A549 (cell line): ENCODE results near the gene SPATA16. TPM values are rescaled to one million over a fixed set of nuclear protein-coding genes. Genes with fewer than 3 reads are reported as not detected.
A peak's percentile ranks its signal among the peaks of the same experiment; 100 is the strongest.

Source experiments
- ATAC-seq, 2 experiments: fragments of 200-7000 bp in 1 of 2; fragments of >200 bp in 1 of 2; cut with Nextera tagmentation in 1 of 2; cut with Tn5 transposase in 1 of 2; 3 replicates each; pipeline versions ENCODE4 v1.8.0 to v1.9.1; 2018 to 2020; ENCODE audit warnings: mild to moderate bottlenecking in 1 of 2, moderate library complexity in 1 of 2
- CTCF ChIA-PET: fragments of 300-600 bp; sonication (Branson Sonifier 250); formaldehyde crosslinking; extraction: SDS; loops from one replicate; lab custom pipeline; 2021; ENCODE audit warnings: antibody characterized with exemption, inconsistent platforms; lab: Yijun Ruan, JAX
- POLR2A ChIA-PET: fragments of 350-600 bp; formaldehyde crosslinking; extraction: SDS; loops from one replicate; lab custom pipeline; 2021; ENCODE audit warnings: antibody characterized with exemption, inconsistent platforms; lab: Yijun Ruan, JAX
- DNase-seq, 2 experiments: peaks; one replicate each; pipeline versions ENCODE4 v3.0.0 to v3.0.0-alpha.2; 2011 to 2016; ENCODE audit warnings: low read depth in 1 of 2, low spot score in 1 of 2
- FAIRE-seq: peaks from 2 replicates; lab custom pipeline; 2011; peaks lifted over from hg19 to GRCh38; lab: Jason Lieb, UNC
- H3K27ac ChIP-seq, 2 experiments: fragments of >200 bp; sonication (Bioruptor Twin); formaldehyde crosslinking; 3 replicates each; pipeline ENCODE4 v1.5.1; 2016 to 2017
- H3K4me1 ChIP-seq: fragments of >200 bp; sonication (Bioruptor Twin); formaldehyde crosslinking; 3 replicates; pipeline ENCODE4 v1.6.1; 2016
- H3K4me2 ChIP-seq: fragments of >200 bp; sonication (Bioruptor Twin); formaldehyde crosslinking; 3 replicates; pipeline ENCODE4 v1.6.1; 2016
- H3K4me3 ChIP-seq: fragments of >200 bp; sonication (Bioruptor Twin); formaldehyde crosslinking; 3 replicates; pipeline ENCODE4 v1.5.1; 2016
- H3K9me3 ChIP-seq: fragments of >200 bp; sonication (Bioruptor Twin); formaldehyde crosslinking; 3 replicates; pipeline ENCODE4 v1.6.1; 2016
- BHLHE40 ChIP-seq: IDR thresholded peaks from 2 replicates; pipeline ENCODE4 v1.6.1; 2012; ENCODE audit warnings: low read depth, low read length, inconsistent platforms
- CBX2 ChIP-seq: fragments of 200-600 bp; sonication (generic); IDR thresholded peaks from 2 replicates; pipeline ENCODE4 v1.6.1; 2016; ENCODE audit warnings: low read depth, mild to moderate bottlenecking, borderline replicate concordance
- CBX8 ChIP-seq: fragments of 200-600 bp; sonication (generic); IDR thresholded peaks from 2 replicates; pipeline ENCODE4 v1.6.1; 2016
- CEBPB ChIP-seq, 2 experiments: fragments of >200 bp in 1 of 2; sonication (Bioruptor Twin) in 1 of 2; formaldehyde crosslinking in 1 of 2; IDR thresholded peaks; 2 replicates each; pipeline ENCODE4 v1.6.1; 2012 to 2016
- CTCF ChIP-seq: fragments of >200 bp; sonication (Bioruptor Twin); formaldehyde crosslinking; IDR thresholded peaks from 3 replicates; pipeline ENCODE4 v1.5.1; 2016
- EHMT2 ChIP-seq: fragments of 200-600 bp; sonication (generic); IDR thresholded peaks from 2 replicates; pipeline ENCODE4 v1.6.1; 2016; ENCODE audit warnings: antibody characterized with exemption, low read depth, mild to moderate bottlenecking, moderate library complexity
- EP300 ChIP-seq, 2 experiments: fragments of >200 bp; sonication (Bioruptor Twin); formaldehyde crosslinking; IDR thresholded peaks; 2 replicates in 1 of 2; 3 replicates in 1 of 2; pipeline ENCODE4 v1.6.1; 2016 to 2017
- ESRRA ChIP-seq: fragments of 150-350 bp; IDR thresholded peaks from 2 replicates; pipeline ENCODE4 v1.6.1; 2014; ENCODE audit warnings: mild to moderate bottlenecking, low read length, borderline replicate concordance
- FOSB ChIP-seq: fragments of 250-450 bp; sonication (Bioruptor Pico); IDR thresholded peaks from 2 replicates; pipeline ENCODE4 v1.5.0; 2020; ENCODE audit warnings: mild to moderate bottlenecking, moderate library complexity
- HDAC2 ChIP-seq: fragments of 200-600 bp; sonication (generic); IDR thresholded peaks from 2 replicates; pipeline ENCODE4 v1.6.1; 2016
- HOXB5 ChIP-seq: fragments of 250-450 bp; sonication (Bioruptor Pico); IDR thresholded peaks from 2 replicates; pipeline ENCODE4 v1.5.0; 2020; ENCODE audit warnings: mild to moderate bottlenecking, moderate library complexity
- JUN ChIP-seq, 2 experiments: fragments of >200 bp; sonication (Bioruptor Twin); formaldehyde crosslinking; IDR thresholded peaks; 2 replicates in 1 of 2; 3 replicates in 1 of 2; pipeline ENCODE4 v1.6.1; 2016 to 2017
- MYC ChIP-seq: IDR thresholded peaks from 2 replicates; pipeline ENCODE4 v1.6.1; 2012; ENCODE audit warnings: mild to moderate bottlenecking, inconsistent platforms, low read length, improper control_type of control experiment, borderline replicate concordance
- NFE2L2 ChIP-seq: fragments of 150-350 bp; conservative IDR thresholded peaks from 2 replicates; pipeline ENCODE4 v1.6.1; 2014; ENCODE audit warnings: low read length
- NPAS2 ChIP-seq: fragments of 250-450 bp; sonication (Bioruptor Pico); IDR thresholded peaks from 2 replicates; pipeline ENCODE4 v1.8.0; 2022; ENCODE audit warnings: mild to moderate bottlenecking, moderate library complexity, borderline replicate concordance
- POLR2A ChIP-seq: IDR thresholded peaks from 2 replicates; pipeline ENCODE4 v1.6.1; 2012; ENCODE audit warnings: mild to moderate bottlenecking, low read length
- RAD21 ChIP-seq, 2 experiments: fragments of >200 bp in 1 of 2; sonication (Bioruptor Twin) in 1 of 2; formaldehyde crosslinking in 1 of 2; IDR thresholded peaks in 1 of 2; conservative IDR thresholded peaks in 1 of 2; 2 replicates in 1 of 2; 3 replicates in 1 of 2; pipeline ENCODE4 v1.6.1; 2012 to 2018; ENCODE audit warnings: inconsistent platforms in 1 of 2
- SMC3 ChIP-seq: fragments of >200 bp; sonication (Bioruptor Twin); formaldehyde crosslinking; IDR thresholded peaks from 3 replicates; pipeline ENCODE4 v1.6.1; 2018; ENCODE audit warnings: inconsistent platforms
- SREBF2 ChIP-seq: fragments of 450-650 bp; IDR thresholded peaks from 2 replicates; pipeline ENCODE4 v1.6.1; 2014; ENCODE audit warnings: mild to moderate bottlenecking, moderate library complexity
- TP53 ChIP-seq: fragments of 250-450 bp; sonication (Bioruptor Pico); IDR thresholded peaks from 2 replicates; pipeline ENCODE4 v1.5.0; 2021; ENCODE audit warnings: mild to moderate bottlenecking, moderate library complexity
- USF2 ChIP-seq: fragments of 450-650 bp; IDR thresholded peaks from 2 replicates; pipeline ENCODE4 v1.6.1; 2014; ENCODE audit warnings: antibody characterized with exemption
- ZC3H11A ChIP-seq: fragments of 450-650 bp; IDR thresholded peaks from 2 replicates; pipeline ENCODE4 v1.6.1; 2014; ENCODE audit warnings: antibody characterized with exemption, mild to moderate bottlenecking
- ZNF302 ChIP-seq: fragments of 250-450 bp; sonication (Bioruptor Pico); IDR thresholded peaks from 2 replicates; pipeline ENCODE4 v1.9.0; 2021; ENCODE audit warnings: inconsistent platforms, mild to moderate bottlenecking, moderate library complexity
- ZSCAN20 ChIP-seq: fragments of 250-450 bp; sonication (Bioruptor Pico); IDR thresholded peaks from 2 replicates; pipeline ENCODE4 v1.8.0; 2022; ENCODE audit warnings: mild to moderate bottlenecking, moderate library complexity
- WGBS: methylation state at CpG from one replicate; pipeline ENCODE4 v1.1.6; 2017; ENCODE audit errors: missing lambda C conversion rate; 5-methylcytosine and 5-hydroxymethylcytosine counted together
- polyA plus RNA-seq, 4 experiments: library from polyadenylated mRNA; depleted of rRNA in 3 of 4; stranded (reverse); fragments of >200 nt; fragmentation: RNase III in 1 of 4; extraction: RNeasy Plus Mini Kit Qiagen cat#74134 plus additional on column Dnase treatment in 1 of 4; gene quantifications; 2 replicates in 3 of 4; 3 replicates in 1 of 4; pipeline ENCODE4 v1.2.3, GENCODE V29; 2011 to 2017
- TF ChIP-seq, protein P1 (sequence below): fragments of >200 bp; sonication (Bioruptor Twin); formaldehyde crosslinking; IDR thresholded peaks from 3 replicates; pipeline ENCODE4 v1.6.1; 2016
- TF ChIP-seq, protein P2 (sequence below): fragments of 250-450 bp; sonication (Bioruptor Pico); IDR thresholded peaks from 2 replicates; pipeline ENCODE4 v1.5.0; 2020; ENCODE audit warnings: low read depth, mild to moderate bottlenecking, moderate library complexity
- TF ChIP-seq, protein P3 (sequence below): fragments of 150-350 bp; IDR thresholded peaks from 2 replicates; pipeline ENCODE4 v1.6.1; 2014; ENCODE audit warnings: low read depth, mild to moderate bottlenecking, low read length

The SPATA16 gene
- polyA plus RNA-seq, 2 of the 4 experiments (the other 2 are of a cell fraction): not detected

GRCh38 chr3:173055228-173055933 lies 85.7 kb downstream of the SPATA16 start (continued):
- TF ChIP-seq, protein P1, sequence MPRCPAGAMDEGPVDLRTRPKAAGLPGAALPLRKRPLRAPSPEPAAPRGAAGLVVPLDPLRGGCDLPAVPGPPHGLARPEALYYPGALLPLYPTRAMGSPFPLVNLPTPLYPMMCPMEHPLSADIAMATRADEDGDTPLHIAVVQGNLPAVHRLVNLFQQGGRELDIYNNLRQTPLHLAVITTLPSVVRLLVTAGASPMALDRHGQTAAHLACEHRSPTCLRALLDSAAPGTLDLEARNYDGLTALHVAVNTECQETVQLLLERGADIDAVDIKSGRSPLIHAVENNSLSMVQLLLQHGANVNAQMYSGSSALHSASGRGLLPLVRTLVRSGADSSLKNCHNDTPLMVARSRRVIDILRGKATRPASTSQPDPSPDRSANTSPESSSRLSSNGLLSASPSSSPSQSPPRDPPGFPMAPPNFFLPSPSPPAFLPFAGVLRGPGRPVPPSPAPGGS: no peak
- TF ChIP-seq, all 56 proteins: peak for 0

DNA sequence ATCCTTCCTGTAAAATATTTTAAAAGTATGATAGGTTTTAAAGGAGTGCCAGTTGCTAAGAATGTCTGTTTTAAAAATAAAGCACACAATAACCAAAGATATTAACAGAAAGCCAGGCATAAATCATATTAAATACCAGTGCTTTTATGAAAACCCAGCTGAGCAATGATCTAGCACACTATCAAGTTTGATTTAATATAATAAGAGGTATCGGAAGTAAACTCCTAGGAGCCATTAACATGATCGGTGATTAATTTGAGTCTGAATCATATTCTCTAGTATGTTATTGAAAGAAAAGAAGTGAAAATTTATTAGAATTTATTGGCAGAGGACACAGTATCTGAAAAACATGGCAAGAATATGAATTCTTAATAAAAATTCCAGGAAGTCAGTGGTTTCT lies 91.7 kb downstream of the SPATA16 start:
- Histone ChIP-seq H3K4me1 (no peaks in the 10 kb centered on the region), H3K4me2 (no peak overlapping the region)
- 86% methylated on average over 2 of the region's 2 CpGs for WGBS
- TF ChIP-seq JUN (IDR thresholded peaks at IDR 0.05): no peak
- TF ChIP-seq NPAS2 (CRISPR knock-in tag): no peak
- TF ChIP-seq MYC: no peak
- no peak for TF ChIP-seq HDAC2
- TF ChIP-seq ZSCAN20 (CRISPR knock-in tag): no peak
- TF ChIP-seq POLR2A: no peak
- no peak for TF ChIP-seq USF2
- no peak for TF ChIP-seq TP53 (CRISPR knock-in tag)
- no peak for TF ChIP-seq BHLHE40
- TF ChIP-seq, protein P2, sequence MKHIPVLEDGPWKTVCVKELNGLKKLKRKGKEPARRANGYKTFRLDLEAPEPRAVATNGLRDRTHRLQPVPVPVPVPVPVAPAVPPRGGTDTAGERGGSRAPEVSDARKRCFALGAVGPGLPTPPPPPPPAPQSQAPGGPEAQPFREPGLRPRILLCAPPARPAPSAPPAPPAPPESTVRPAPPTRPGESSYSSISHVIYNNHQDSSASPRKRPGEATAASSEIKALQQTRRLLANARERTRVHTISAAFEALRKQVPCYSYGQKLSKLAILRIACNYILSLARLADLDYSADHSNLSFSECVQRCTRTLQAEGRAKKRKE (CRISPR knock-in tag): no peak
- no peak for TF ChIP-seq ZC3H11A
- TF ChIP-seq, protein P3, sequence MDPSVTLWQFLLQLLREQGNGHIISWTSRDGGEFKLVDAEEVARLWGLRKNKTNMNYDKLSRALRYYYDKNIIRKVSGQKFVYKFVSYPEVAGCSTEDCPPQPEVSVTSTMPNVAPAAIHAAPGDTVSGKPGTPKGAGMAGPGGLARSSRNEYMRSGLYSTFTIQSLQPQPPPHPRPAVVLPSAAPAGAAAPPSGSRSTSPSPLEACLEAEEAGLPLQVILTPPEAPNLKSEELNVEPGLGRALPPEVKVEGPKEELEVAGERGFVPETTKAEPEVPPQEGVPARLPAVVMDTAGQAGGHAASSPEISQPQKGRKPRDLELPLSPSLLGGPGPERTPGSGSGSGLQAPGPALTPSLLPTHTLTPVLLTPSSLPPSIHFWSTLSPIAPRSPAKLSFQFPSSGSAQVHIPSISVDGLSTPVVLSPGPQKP: no peak
- no peak for TF ChIP-seq CEBPB (IDR thresholded peaks at IDR 0.05)
- TF ChIP-seq EP300 (IDR thresholded peaks at IDR 0.05): no peak
- no peak for TF ChIP-seq CBX8
- no peak for TF ChIP-seq NFE2L2
- no peak for TF ChIP-seq CBX2
- TF ChIP-seq, all 56 proteins: peak for 0
- no peak for ATAC-seq
- CTCF ChIA-PET: no interaction called here
- H3K4me3 ChIP-seq: no peak overlapping the region
- no peak for DNase-seq
- no peak for FAIRE-seq
- POLR2A ChIA-PET: no interaction called here
- H3K27ac ChIP-seq: no peak overlapping the region
- no peaks in the 10 kb centered on the region for H3K9me3 ChIP-seq

DNA sequence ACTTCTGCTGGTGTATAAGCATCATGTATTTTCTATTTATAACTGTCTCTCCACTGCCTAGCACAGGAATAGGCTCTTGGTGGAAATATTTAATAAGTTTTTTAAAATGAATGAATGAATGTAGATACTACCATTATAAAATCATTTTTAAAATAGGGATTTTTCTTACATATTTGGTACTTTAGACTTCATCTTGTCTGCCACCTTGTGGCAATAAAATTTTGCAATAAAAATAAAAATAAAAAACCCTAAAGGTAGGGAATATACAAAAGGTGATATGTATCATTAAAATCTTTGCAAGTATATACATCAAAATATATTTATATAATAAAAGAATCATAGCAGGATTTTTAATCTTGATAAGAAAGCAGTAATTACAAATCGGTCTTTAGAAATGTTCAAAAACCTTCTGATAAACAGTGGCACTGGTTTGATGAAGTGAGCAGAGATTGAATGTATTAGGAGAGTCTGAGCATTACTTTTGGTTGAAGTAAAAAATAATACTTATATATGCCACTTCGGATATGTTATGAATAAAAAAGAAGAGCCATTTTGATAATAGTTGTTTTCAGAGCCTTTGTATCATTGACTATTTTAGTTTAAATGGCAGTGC lies 95.2 kb downstream of the SPATA16 start:
- TF ChIP-seq SMC3 (peak; percentile 55; the same call in 2 of the 3 replicates), USF2 (no peak), SREBF2 (no peak), EHMT2 (no peak), CTCF (peak; percentile 33; the same call in 2 of the 3 replicates), HOXB5 (CRISPR knock-in tag) (no peak), RAD21 (conservative IDR thresholded peaks at IDR 0.05 in 1 of 2, IDR thresholded peaks at IDR 0.05 in 1 of 2) (peak; percentile 20 to 44; a peak in 2 of 5 replicates), ESRRA (no peak), CEBPB (IDR thresholded peaks at IDR 0.05) (no peak), ZNF302 (CRISPR knock-in tag) (no peak), FOSB (no peak)
- DNase-seq (no peak), ATAC-seq (no peak), FAIRE-seq (no peak)
- Histone ChIP-seq H3K4me1 (no peaks in the 10 kb centered on the region), H3K9me3 (no peaks in the 10 kb centered on the region), H3K4me2 (no peak overlapping the region), H3K27ac (no peak overlapping the region), H3K4me3 (no peak overlapping the region)
- CTCF ChIA-PET: interaction anchor here (1.0 kb wide), 1 partner anchor 220 kb away, joined by 5 read pairs; no protein-coding TSS in a partner anchor
- POLR2A ChIA-PET: no interaction called here
- WGBS: 2% methylated on average over 2 of the region's 2 CpGs
